ENCODE results near the gene IKBKE.
A peak's percentile ranks its signal among the peaks of the same experiment; 100 is the strongest.

Gene IKBKE

GRCh38 chr1:206469933-206470691 is at the start of gene IKBKE:
IKBKE (plus strand) TSS chr1:206470476; CDS start chr1:206473228, 2,752 bp downstream.
- peak; percentile 25 for DNase-seq (ENCODE audit: low read depth)

- no peak for DNase-seq (ENCODE audit: low read depth)
These were observed 48.5 kb upstream of the IKBKE start for GRCh38 chr1:206421616-206422340.

DNA sequence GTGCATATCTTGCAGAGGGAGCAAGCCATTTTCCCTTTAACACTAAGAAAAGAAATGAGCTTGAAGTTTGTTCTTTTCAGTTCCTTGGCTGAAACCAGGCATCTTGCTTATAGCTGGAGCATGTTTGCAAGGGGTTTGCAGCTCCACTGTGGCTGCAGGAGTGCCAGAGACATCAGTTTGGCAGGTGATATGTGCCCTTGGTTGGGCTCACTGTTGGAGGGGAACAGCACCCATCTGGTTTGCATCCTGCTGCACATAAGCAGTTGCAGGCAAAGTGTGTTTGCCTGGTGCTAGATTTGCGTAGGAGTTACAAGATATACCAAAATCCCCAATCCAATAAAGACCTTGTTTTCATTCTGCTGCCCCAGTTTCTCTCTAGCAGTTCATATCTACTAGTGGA is 47.8 kb upstream of the IKBKE start:
- DNase-seq (ENCODE audit: low read depth) = no peak

DNA sequence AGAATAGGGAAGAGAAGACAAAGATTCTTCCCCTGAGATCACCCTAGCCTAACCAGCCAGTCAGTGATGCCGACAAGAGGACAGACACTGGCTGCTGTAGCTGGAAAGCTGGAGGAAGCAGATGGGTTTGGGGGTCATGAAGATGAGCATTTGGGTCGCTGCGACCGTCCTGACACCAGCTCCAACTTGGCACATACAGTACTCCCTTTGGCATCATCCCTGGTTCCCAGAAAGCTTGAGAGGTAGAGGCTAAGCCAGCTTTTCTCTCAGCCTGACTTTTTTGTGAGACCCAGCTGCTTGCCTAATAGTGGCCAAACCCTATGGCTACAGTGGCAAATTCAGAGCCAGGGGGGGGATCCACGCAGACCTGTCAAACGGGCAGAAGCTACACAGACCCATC is 43.0 kb upstream of the IKBKE start:
- DNase-seq (ENCODE audit: low read depth) = no peak

- no peak for DNase-seq (ENCODE audit: low read depth)
These were observed 40.9 kb upstream of the IKBKE start for GRCh38 chr1:206429421-206429820.

DNA sequence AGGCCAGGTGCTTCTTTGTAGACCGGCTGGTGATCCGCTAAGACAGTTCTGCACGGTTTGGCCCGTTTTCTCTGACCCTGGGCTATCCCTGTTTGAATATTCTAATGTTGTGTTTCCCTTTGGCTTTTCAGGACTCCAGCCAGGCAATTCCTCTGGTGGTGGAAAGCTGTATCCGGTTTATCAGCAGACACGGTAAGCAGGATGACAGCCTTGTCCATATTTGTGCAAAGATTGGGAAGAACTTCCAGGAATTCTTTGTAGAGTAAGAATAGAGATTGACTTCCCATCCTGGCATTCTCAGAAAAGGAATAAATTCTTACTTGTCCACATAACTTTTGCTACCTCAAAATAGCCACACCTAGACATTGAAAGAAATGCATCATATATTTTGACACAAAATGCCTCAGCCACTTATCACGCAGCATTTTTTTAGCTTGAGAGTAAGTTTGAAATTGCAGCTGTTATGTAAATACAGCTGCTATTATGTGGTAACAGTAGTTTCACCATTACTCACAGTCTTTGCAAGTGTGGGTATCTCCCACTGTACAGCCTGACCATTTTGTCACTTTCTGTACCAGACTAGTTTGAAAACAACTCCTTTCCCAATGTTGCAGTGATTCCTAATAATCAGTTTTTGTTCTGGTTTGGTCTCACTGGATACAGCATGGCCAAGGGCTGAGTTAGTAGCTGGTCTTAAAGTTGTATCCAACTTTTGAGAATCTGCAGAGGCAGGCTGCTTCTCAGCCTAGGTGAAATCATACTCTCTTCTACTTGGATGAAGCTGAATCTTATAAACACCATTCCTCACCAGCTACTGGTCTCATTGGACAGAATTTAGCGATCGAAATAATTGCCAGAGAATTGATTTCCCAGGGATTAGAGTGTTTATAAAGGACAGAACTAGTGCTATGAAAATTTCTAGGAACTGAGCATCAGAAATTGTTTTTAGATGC is 40.0 kb upstream of the IKBKE start:
- no peak for DNase-seq (ENCODE audit: low read depth)

DNA sequence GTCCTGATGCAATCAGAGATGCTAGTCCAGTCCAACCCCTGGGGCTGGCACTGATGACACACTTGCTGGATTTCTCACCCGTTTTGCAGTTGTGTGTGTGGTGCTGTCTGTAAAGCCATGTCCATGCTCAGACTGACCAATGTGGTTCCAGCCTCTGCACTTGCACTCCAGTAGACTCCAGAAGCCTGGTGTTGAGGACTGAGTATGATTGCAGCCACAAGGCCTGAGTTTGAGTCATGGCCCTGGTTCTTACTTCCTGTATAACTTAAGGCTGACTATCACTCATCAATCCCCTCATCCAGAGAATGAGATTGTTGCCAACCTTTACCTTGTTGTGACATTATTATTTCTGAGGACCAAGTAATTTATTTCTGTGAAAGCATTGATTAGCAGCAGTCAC is 34.8 kb upstream of the IKBKE start:
- no peak for DNase-seq (ENCODE audit: low read depth)

DNA sequence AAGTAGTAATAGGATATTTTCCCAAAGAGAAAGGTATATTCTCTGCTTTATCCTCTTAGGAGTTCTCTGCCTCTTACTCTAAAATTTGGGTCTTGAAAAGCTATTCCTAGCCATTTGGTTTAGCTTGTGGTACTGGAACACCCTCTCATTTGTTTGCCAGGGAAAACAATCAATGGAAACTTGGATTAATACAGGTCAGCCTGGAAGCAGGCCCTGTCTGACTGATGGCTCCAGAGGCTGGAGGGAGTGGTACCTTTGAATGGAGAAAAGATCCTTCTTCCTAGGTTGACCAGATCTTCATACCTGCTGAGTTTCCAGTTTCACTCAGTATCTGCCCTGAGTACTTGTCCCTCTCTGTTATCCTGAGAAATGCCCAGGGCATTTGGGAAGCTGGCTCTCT is 31.7 kb upstream of the IKBKE start:
- DNase-seq (ENCODE audit: low read depth) = no peak

- DNase-seq (ENCODE audit: low read depth) = no peak
These were observed 31.1 kb upstream of the IKBKE start for GRCh38 chr1:206439205-206439604.

DNA sequence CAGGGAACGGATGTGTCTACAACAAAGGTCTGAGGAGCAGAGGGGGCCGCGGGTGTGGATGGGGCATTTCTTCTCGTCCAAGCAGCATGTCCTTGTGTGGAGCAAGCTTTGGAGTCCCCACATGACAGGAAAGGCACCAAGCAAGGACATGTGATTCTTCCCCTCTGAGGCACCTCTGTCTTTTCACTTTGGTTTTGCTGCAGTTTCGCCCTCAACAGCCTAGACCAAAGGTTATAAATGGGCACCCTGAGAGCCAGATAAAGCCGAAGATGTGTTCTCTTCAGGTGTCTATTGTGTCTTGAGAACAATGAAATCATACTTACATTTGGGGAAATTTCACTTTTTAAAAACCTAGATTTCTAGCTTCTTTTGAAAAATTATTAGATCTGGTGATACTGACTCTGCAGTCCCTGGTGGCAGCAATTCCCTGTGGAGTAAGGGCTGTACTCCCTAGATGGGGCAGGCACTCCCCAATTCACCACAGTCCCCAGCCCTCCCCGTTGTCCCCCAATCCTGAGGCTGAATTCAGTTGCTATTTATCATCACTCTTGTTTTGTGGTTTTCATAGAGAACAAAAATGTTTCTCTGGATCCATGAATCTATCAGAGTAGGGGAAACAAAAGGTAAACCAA is 28.8 kb upstream of the IKBKE start:
- DNase-seq (ENCODE audit: low read depth) = no peak

- DNase-seq (ENCODE audit: low read depth) = no peak
These were observed 28.2 kb upstream of the IKBKE start for GRCh38 chr1:206442101-206442500.

DNA sequence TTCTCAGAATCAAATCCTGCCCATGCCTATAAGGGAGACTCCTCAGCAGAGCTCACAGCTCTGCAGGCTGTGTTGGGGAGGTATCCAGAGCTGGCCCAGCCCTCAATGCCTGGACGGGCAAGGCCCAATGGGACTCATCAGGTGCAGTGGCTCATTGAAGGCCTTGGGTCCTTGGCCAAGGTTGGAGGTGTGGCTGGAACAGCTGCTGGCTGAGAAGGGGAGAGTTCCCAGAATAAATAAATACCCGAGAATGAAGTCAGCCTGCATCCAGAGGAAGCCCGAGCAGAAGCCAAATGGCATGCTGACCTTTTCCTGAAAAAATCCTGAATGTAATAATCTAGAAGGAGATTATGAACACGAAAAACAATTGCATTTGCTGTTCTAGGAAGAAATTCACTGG is 25.2 kb upstream of the IKBKE start:
- no peak for DNase-seq (ENCODE audit: low read depth)

DNA sequence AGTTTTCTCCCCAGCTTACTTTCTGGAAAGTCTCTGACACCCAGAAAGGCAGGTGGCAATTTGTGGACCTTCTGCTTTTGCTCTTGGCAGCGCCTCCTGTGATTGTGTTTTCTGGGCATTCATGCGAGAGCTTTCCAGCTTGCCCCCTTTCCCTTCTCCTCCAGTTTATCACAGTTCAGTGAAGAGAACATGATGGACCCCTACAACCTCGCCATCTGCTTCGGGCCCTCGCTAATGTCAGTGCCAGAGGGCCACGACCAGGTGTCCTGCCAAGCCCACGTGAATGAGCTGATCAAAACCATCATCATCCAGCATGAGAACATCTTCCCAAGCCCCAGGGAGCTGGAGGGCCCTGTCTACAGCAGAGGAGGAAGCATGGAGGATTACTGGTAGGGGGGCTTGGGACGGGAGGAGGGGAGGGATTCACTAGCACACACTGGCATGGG is 24.3 kb upstream of the IKBKE start:
- DNase-seq (ENCODE audit: low read depth) = no peak

- no peak for DNase-seq (ENCODE audit: low read depth)
These were observed 23.4 kb upstream of the IKBKE start for GRCh38 chr1:206446688-206447421.

DNA sequence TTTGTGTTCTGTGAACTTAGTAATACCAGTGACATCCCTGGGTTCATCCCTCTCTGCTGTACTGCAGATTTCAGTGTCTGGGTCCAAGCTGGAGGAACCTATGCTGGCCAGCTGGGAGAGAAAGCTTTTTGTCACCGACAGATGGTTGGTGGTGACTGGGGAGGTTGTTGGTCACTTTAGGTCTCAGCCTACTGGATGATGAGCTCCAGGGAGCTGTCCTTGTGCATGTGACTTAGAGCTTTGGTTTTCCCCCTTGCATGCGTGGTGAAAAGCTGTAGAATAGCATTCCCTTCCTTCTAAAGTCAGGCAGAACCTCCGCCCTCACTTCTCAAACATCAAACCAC is 22.9 kb upstream of the IKBKE start:
- DNase-seq (ENCODE audit: low read depth) = no peak

DNA sequence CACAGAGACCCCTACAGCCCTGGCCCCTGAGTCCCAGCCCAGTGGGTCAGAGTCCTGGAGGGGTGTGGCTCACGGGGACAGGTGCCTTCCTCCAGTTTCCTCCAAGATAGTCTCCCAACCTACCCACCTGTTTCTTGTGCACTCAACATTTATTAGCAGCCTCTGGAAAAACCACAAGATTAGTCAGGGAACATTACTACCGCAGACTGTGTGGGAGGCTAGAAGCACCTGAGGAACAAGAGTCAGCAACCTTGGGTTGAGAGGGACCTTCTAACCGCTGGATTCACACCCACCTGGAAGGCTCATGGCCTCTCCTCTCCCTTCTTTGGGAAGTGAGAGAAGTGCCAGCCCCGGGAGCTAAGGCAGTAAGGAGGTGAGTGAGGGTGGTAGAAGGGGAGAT is 22.5 kb upstream of the IKBKE start:
- DNase-seq (ENCODE audit: low read depth) = no peak

GRCh38 chr1:206448471-206448870 is 21.8 kb upstream of the IKBKE start:
- DNase-seq (ENCODE audit: low read depth) = no peak

- DNase-seq (ENCODE audit: low read depth) = no peak
These were observed 20.7 kb upstream of the IKBKE start for GRCh38 chr1:206449565-206449964.

GRCh38 chr1:206450281-206450680 is 20.0 kb upstream of the IKBKE start:
- DNase-seq (ENCODE audit: low read depth) = no peak

GRCh38 chr1:206451134-206451686 is 19.1 kb upstream of the IKBKE start:
- no peak for DNase-seq (ENCODE audit: low read depth)

- DNase-seq (ENCODE audit: low read depth) = no peak
These were observed 17.2 kb upstream of the IKBKE start for GRCh38 chr1:206453111-206453510.
